GM10248 (cell line): ENCODE data around the gene ZNF804B.

Experiments
- CTCF ChIA-PET: fragments of 300-600 bp; sonication (Branson Sonifier 250); formaldehyde crosslinking; extraction: SDS; loops from one replicate; lab custom pipeline; 2021; ENCODE audit warnings: antibody characterized with exemption; lab: Yijun Ruan, JAX
- POLR2A ChIA-PET: fragments of 350-650 bp; sonication (Branson Sonifier 250); formaldehyde crosslinking; extraction: SDS; loops from one replicate; lab custom pipeline; 2020; ENCODE audit warnings: antibody characterized with exemption; lab: Yijun Ruan, JAX
- DNase-seq: peaks from one replicate; pipeline ENCODE4 v3.0.0; 2012; ENCODE audit errors: extremely low spot score
- CTCF ChIP-seq: IDR thresholded peaks from 2 replicates; pipeline ENCODE4 v1.5.1; 2012; ENCODE audit warnings: mild to moderate bottlenecking, low read depth; ENCODE audit errors: extremely low read depth, missing control alignments, control extremely low read depth

ZNF804B gene

DNA sequence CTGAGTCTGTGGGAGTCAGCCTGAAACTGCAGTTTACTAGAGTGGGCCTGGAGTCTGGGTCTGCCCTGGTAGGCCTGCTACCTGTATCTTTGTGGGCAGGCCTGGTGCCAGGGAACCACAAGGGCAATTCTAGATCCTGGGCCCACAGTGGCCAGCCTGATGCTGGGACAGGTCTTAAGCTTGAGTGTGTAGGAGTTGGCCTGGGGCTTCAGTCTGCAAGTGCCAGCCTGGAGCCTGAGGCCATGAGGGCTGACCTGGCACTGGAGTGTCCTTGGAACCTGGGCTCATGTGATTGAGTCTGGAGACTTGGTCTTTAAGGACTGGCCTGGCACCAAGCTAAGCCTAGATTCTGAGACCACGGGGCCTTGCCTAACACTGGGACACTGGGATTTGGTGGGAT lies 281.7 kb downstream of the ZNF804B start:
- POLR2A ChIA-PET, result no interaction called here
- CTCF ChIA-PET, result interaction anchor here (1.9 kb wide), 1 partner anchor 9 kb away, joined by 4 read pairs; no protein-coding TSS in a partner anchor
- no peak for DNase-seq
- no peak for TF ChIP-seq CTCF

DNA sequence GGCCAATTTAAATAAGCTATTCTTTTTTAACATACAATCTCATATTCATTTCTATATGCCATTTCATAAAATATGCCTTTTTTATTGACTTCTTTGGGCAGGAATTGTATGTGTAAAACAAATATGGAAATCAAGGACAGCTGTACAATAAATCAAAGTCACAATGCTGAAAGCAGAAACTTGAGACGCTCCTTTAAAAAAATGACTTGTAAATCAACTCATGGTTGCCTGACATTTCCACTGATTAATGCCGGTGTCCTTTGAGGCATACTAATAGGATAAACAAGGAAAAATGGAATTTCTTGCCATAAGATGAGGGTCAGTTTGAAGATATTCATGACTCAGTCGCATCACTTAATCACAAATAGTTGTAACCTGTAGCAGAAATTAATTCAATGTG lies 283.4 kb downstream of the ZNF804B start:
- POLR2A ChIA-PET, result no interaction called here
- CTCF ChIA-PET, result no interaction called here
- no peak for TF ChIP-seq CTCF
- DNase-seq, result no peak

GRCh38 chr7:89049043-89049442 lies 289.5 kb downstream of the ZNF804B start:
- ChIA-PET POLR2A (no interaction called here), CTCF (no interaction called here)
- no peak for TF ChIP-seq CTCF
- DNase-seq, result no peak

DNA sequence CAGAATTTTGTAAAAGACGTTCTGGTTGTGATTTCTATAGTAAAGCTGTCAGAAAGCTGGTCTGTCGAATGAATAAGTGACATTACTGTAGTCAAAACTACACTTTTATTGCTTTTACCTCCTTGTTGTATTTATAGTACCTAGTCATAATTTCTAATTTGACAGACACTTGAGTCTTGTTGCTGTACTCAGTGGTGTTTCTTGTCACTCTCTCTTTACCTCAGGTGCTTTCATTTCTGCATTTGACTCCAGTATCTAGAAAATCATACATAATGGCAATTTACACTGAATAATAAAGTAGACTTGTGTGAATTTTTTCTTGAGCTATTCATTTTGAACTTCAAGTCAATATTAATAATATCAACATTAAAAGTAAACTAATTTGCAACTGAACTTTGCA lies 293.6 kb downstream of the ZNF804B start:
- ChIA-PET CTCF (interaction anchor here (0.7 kb wide), 1 partner anchor 9 kb away, joined by 3 read pairs; no protein-coding TSS in a partner anchor), POLR2A (no interaction called here)
- DNase-seq, result no peak
- TF ChIP-seq CTCF, result no peak

DNA sequence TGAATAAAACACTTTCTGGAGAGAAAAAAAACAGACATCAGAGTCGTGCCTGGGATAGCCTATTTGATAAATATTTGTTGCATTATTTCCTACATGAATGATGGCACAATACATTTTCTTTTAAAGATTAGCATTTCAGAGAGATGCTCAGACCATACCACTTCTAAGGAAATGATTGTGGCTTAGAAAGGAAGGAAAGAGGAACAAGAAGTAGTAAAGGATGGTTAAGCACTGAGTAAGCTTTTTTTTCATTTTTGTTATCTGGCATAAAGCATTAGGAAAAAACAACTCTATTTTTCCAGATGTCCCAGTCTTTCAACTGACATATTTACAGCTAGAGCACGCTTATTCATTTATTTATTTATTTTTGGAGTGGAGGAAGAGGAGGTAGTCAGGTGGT lies 294.9 kb downstream of the ZNF804B start:
- CTCF ChIA-PET, result no interaction called here
- POLR2A ChIA-PET, result no interaction called here

GRCh38 chr7:89060234-89060633 lies 300.7 kb downstream of the ZNF804B start:
- ChIA-PET POLR2A (no interaction called here), CTCF (no interaction called here)
- no peak for DNase-seq
- no peak for TF ChIP-seq CTCF

More for the DNA sequence above, 294.9 kb downstream of the ZNF804B start:
- DNase-seq, result no peak
- no peak for TF ChIP-seq CTCF
